ENCODE results near the gene SMAD9. TPM values are rescaled to one million over a fixed set of nuclear protein-coding genes. Genes with fewer than 3 reads are reported as not detected.
A peak's percentile ranks its signal among the peaks of the same experiment; 100 is the strongest.

The SMAD9 gene
- total and polyA plus RNA-seq, 2 of the 4 experiments (the other 2 are of a cell fraction): 3.2 to 4.8 TPM

- H3K9me1 ChIP-seq (ENCODE audit: insufficient read depth, low read length): peaks cover 15% of the 10 kb centered on the region
- POLR2A ChIA-PET (ENCODE audit: unreplicated experiment): no interaction called here
- H4K91ac ChIP-seq (ENCODE audit: insufficient read depth, low read depth, low read length): no peak overlapping the region
- intact Hi-C loops (cut with micrococcal nuclease) (no loop called here), in situ Hi-C loops (cut with MboI; ENCODE audit: low sequenced_read_pairs) (no loop called here), dilution Hi-C loops (cut with HindIII; ENCODE audit: low sequenced_read_pairs, unreplicated experiment) (no loop called here)
- no peak overlapping the region for H3K9ac ChIP-seq (ENCODE audit: low read depth, low read length)
- DNase-seq (no peak), ATAC-seq (ENCODE audit: low read depth) (peak; percentile 38; the same call in 1 of the 2 replicates)
- peak overlapping the region; percentile 6; the same call in 1 of the 2 replicates for H2BK120ac ChIP-seq (ENCODE audit: low read depth, low read length)
- no peaks in the 10 kb centered on the region for H3K9me3 ChIP-seq (ENCODE audit: control insufficient read depth, insufficient read depth, low read length)
- peak overlapping the region; percentile 63 for H3K4ac ChIP-seq (ENCODE audit: low read depth, low read length)
- peak overlapping the region; percentile 26 for H2AFZ ChIP-seq (replicated peaks; ENCODE audit: low read length, poor library complexity)
- no peak for TF ChIP-seq MAZ (IDR thresholded peaks at IDR 0.05; ENCODE audit: borderline replicate concordance, low read depth, low read length)
- no peak overlapping the region for H3K27ac ChIP-seq (ENCODE audit: insufficient read depth, low read length)
- peaks cover 5% of the 10 kb centered on the region; the same call in 1 of the 2 replicates for H4K20me1 ChIP-seq (ENCODE audit: insufficient read depth, low read length)
- peak overlapping the region; percentile 62; the same call in 1 of the 2 replicates for H3K14ac ChIP-seq (replicated peaks; ENCODE audit: low read depth, low read length)
- peaks cover 9% of the 10 kb centered on the region for H3K4me1 ChIP-seq (ENCODE audit: control insufficient read depth, insufficient read depth, low read length)
- peak overlapping the region; percentile 57; the same call in 1 of the 2 replicates for H4K5ac ChIP-seq (ENCODE audit: low read depth, low read length)
- 0 out of 2 replicates have a peak overlapping the region, but pooled peaks have one; percentile 3 for H2BK20ac ChIP-seq (ENCODE audit: low read depth, low read length)
- peak overlapping the region in 1 of 2 experiments; percentile 36; a peak in 1 of 4 replicates for H4K8ac ChIP-seq (ENCODE audit: low read depth in 2 of 2, low read length in 2 of 2)
- H3K27me3 ChIP-seq (ENCODE audit: control insufficient read depth, insufficient read depth, low read length): no peaks in the 10 kb centered on the region
- H2BK5ac ChIP-seq (ENCODE audit: low read depth, low read length, poor library complexity, severe bottlenecking): no peak overlapping the region
- no peak overlapping the region for H2BK15ac ChIP-seq (ENCODE audit: low read depth, low read length)
- CTCF ChIA-PET: no interaction called here
- H3K56ac ChIP-seq (ENCODE audit: extremely low read depth, insufficient read depth, low read length): no peak overlapping the region
- H3K4me2 ChIP-seq (ENCODE audit: low read depth, low read length): no peak overlapping the region
- peak overlapping the region; percentile 35; the same call in 1 of the 2 replicates for H2AK5ac ChIP-seq (ENCODE audit: low read depth, low read length)
- H2AK9ac ChIP-seq (replicated peaks; ENCODE audit: low read depth, low read length, poor library complexity): no peak overlapping the region
- H3K4me3 ChIP-seq (ENCODE audit: insufficient read depth, low read depth, low read length): no peak overlapping the region
- peak overlapping the region; percentile 24; the same call in 1 of the 2 replicates for H3K18ac ChIP-seq (ENCODE audit: low read depth, low read length)
- BruUV-seq (replicated peaks): no TSS peak
- peak overlapping the region; percentile 7; the same call in 1 of the 2 replicates for H3K23ac ChIP-seq (ENCODE audit: low read depth, low read length)
- peaks cover 22 to 66% of the 10 kb centered on the region in 2 experiments for H3K79me1 ChIP-seq (ENCODE audit: low read depth in 1 of 2, low read length in 2 of 2)
- H3K36me3 ChIP-seq (ENCODE audit: control insufficient read depth, insufficient read depth, low read length): no peaks in the 10 kb centered on the region
Measured at GRCh38 chr13:36912369-36912768, 7.7 kb downstream of the SMAD9 start.
